ENCODE measurements around the gene ZNF44. TPM values are rescaled to one million over a fixed set of nuclear protein-coding genes. Genes with fewer than 3 reads are reported as not detected.

Gene ZNF44
- total and polyA plus RNA-seq, 2 experiments from 2014 or later = 4.1 to 4.3 TPM

- no peak for TF ChIP-seq ZNF462 (CRISPR knock-in tag; IDR thresholded peaks at IDR 0.05)
- no peak for TF ChIP-seq ZNF114 (CRISPR knock-in tag; IDR thresholded peaks at IDR 0.05)
- TF ChIP-seq STAT1 (IDR thresholded peaks at IDR 0.05; ENCODE audit: unreplicated experiment) = no peak
- TF ChIP-seq NANOG (IDR thresholded peaks at IDR 0.05; ENCODE audit: borderline replicate concordance) = no peak
- TF ChIP-seq EZH2 (IDR thresholded peaks at IDR 0.05; ENCODE audit: low read depth, unreplicated experiment) = no peak
Observed at GRCh38 chr19:12284631-12285030, 10.1 kb downstream of the ZNF44 start (continued).

GRCh38 chr19:12284226-12284625 lies 10.5 kb downstream of the ZNF44 start:
- TF ChIP-seq ZNF331 (CRISPR knock-in tag; IDR thresholded peaks at IDR 0.05; ENCODE audit: low read depth) (no peak), POLR2AphosphoS5 (IDR thresholded peaks at IDR 0.05; ENCODE audit: low read depth) (no peak), ZNF462 (CRISPR knock-in tag; IDR thresholded peaks at IDR 0.05) (no peak), NANOG (IDR thresholded peaks at IDR 0.05; ENCODE audit: borderline replicate concordance) (no peak), ETS1 (IDR thresholded peaks at IDR 0.05) (no peak)
- Mint-ChIP-seq H3K4me3 (no peak overlapping the region), H3K36me3 (ENCODE audit: low read depth) (peaks cover 22% of the 10 kb centered on the region; the same call in 2 of the 3 replicates), H3K27me3 (ENCODE audit: insufficient read depth, low read depth, poor library complexity) (peaks cover 2% of the 10 kb centered on the region), H3K27ac (no peak overlapping the region), H3K4me1 (no peaks in the 10 kb centered on the region), H3K9me3 (peaks cover 93% of the 10 kb centered on the region)
- 0 out of 2 replicates have a peak, but pooled peaks cover 4% of the 10 kb centered on the region for H3K36me3 ChIP-seq (ENCODE audit: insufficient read depth)
- H3K27ac ChIP-seq (ENCODE audit: low read depth) = no peak overlapping the region
- no peaks in the 10 kb centered on the region for H3K4me1 ChIP-seq (ENCODE audit: insufficient read depth)
- H4K20me1 ChIP-seq (replicated peaks; ENCODE audit: insufficient read depth) = peaks cover 5% of the 10 kb centered on the region; the same call in 1 of the 2 replicates
- H3K4me3 ChIP-seq = no peak overlapping the region
- peaks cover 59% of the 10 kb centered on the region for H3K79me2 ChIP-seq (replicated peaks; ENCODE audit: insufficient read depth)
- H3K4me2 ChIP-seq = no peak overlapping the region
- no peaks in the 10 kb centered on the region for H3K27me3 ChIP-seq (ENCODE audit: insufficient read depth)
- H3K9me2 ChIP-seq (ENCODE audit: insufficient read depth) = no peaks in the 10 kb centered on the region
- H2AFZ ChIP-seq = no peak overlapping the region
- ATAC-seq (no peak), DNase-seq (ENCODE audit: low spot score) (no peak)
- no peaks in the 10 kb centered on the region for H3F3A ChIP-seq (replicated peaks; ENCODE audit: low read depth)

All from GM23338 (cell line).